Body of pancreas (tissue), 4 donors: ENCODE data around the gene HOXA10. TPM values are rescaled to one million over a fixed set of nuclear protein-coding genes. Genes with fewer than 3 reads are reported as not detected.

Experiments used
- ATAC-seq: fragments of 150-250 bp; one replicate; pipeline ENCODE4 v1.9.1; 2016
- DNase-seq, 4 donors: peaks; one replicate each; pipeline ENCODE4 v3.0.0-alpha.2; 2019
- H3K27ac ChIP-seq, 4 donors: fragments of 200-600 bp; sonication (generic); 1 replicate in 3 of 4; 2 replicates in 1 of 4; pipeline versions ENCODE4 v1.5.1 to v1.6.1; 2016 to 2019; ENCODE audit warnings: mild to moderate bottlenecking in 1 of 4, mixed read lengths in 1 of 4, moderate library complexity in 1 of 4
- H3K27me3 ChIP-seq, 2 donors: fragments of 200-600 bp; sonication (generic); one replicate each; pipeline ENCODE4 v1.6.0; 2016; ENCODE audit warnings: mild to moderate bottlenecking in 1 of 2
- H3K36me3 ChIP-seq, 2 donors: fragments of 200-600 bp; sonication (generic); replicated peaks in 1 of 2; 2 replicates each; pipeline ENCODE4 v1.5.1; 2016; ENCODE audit warnings: low read depth in 2 of 2; ENCODE audit not compliant: insufficient read depth in 1 of 2
- H3K4me1 ChIP-seq: fragments of 200-600 bp; sonication (generic); one replicate; pipeline ENCODE4 v1.6.0; 2016
- H3K4me3 ChIP-seq, 2 donors: fragments of 200-600 bp; sonication (generic); 1 replicate in 1 of 2; 2 replicates in 1 of 2; pipeline ENCODE4 v1.5.1; 2016 to 2019
- H3K9me3 ChIP-seq, 3 donors: fragments of 200-600 bp; sonication (generic); 1 replicate in 2 of 3; 2 replicates in 1 of 3; pipeline ENCODE4 v1.5.1; 2016
- POLR2A ChIP-seq, 3 donors: fragments of 450-650 bp; IDR thresholded peaks; one replicate each; pipeline ENCODE4 v1.6.1; 2016; ENCODE audit warnings: antibody characterized with exemption in 3 of 3, mild to moderate bottlenecking in 2 of 3
- WGBS, 2 donors: methylation state at CpG; one replicate each; pipeline ENCODE4 v1.1.5; 2017; 5-methylcytosine and 5-hydroxymethylcytosine counted together
- intact Hi-C: fragments of 100-400 bp; cut with DNase I; formaldehyde crosslinking; loops from one replicate; pipeline ENCODE4 v1.15.1; 2023
- total RNA-seq, 2 donors: library from RNA; depleted of rRNA; stranded (reverse); fragments of >200 nt; gene quantifications; one replicate each; pipeline ENCODE4 v1.1.0, GENCODE V29; 2016
- TF ChIP-seq, protein P1 (sequence below), 7 experiments: fragments of 450-650 bp in 4 of 7; fragments of 200-600 bp in 3 of 7; sonication (generic) in 3 of 7; IDR thresholded peaks; one replicate each; pipeline ENCODE4 v1.5.1; 2016 to 2019; ENCODE audit warnings: antibody characterized with exemption in 7 of 7

The HOXA10 gene
- total RNA-seq, 2 donors from 2014 or later = 0.52 TPM; not detected in 1

DNA sequence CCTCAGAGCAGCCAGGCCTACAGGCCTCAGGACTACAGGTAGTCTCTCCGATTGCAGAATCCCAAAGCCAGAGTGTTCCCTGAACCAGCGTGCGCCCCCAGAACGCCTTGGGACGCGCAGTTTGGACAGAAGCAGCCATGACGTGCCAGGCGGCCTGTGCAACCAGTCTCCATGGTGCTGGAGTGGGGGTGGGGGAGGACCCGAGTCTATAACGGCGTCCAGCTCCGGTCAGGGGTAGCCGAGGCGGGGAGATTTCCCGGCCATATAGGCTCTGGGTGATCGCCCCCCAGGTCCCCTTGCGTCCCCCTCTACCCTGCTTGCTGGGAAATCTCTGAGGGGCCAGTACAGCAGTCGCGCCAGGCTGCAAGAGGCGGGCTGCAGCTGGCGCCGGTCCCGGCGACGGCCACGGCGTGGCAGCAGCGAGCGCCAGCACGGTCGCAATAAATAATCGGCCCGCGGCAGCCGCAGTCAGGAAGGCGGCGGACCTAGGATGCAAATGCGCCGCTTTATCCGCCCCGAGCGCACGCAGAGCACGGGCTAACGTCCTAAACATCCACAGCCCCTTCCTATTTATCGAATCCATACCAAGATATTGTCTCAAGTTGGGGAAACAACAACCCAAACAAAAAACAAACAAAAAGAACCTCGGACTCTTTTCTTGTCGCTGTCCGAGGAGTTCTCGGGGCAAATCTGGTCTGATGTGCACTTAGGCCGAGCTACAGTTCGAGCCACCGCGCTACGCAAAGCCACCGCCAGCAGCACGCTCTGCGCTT is 23.4 kb downstream of the HOXA10 start:
- ATAC-seq (peak; percentile 83), DNase-seq (peak; percentile 55 to 74 (median 64))
- Histone ChIP-seq H3K4me3 (no peak overlapping the region), H3K9me3 (no peaks in the 10 kb centered on the region), H3K36me3 (no peaks in the 10 kb centered on the region), H3K27ac (no peak overlapping the region), H3K4me1 (peaks cover 37% of the 10 kb centered on the region), H3K27me3 (peaks cover 0 to 72% of the 10 kb centered on the region in 2 donors)
- no peak for TF ChIP-seq POLR2A (IDR thresholded peaks at IDR 0.05)
- TF ChIP-seq, protein P1, sequence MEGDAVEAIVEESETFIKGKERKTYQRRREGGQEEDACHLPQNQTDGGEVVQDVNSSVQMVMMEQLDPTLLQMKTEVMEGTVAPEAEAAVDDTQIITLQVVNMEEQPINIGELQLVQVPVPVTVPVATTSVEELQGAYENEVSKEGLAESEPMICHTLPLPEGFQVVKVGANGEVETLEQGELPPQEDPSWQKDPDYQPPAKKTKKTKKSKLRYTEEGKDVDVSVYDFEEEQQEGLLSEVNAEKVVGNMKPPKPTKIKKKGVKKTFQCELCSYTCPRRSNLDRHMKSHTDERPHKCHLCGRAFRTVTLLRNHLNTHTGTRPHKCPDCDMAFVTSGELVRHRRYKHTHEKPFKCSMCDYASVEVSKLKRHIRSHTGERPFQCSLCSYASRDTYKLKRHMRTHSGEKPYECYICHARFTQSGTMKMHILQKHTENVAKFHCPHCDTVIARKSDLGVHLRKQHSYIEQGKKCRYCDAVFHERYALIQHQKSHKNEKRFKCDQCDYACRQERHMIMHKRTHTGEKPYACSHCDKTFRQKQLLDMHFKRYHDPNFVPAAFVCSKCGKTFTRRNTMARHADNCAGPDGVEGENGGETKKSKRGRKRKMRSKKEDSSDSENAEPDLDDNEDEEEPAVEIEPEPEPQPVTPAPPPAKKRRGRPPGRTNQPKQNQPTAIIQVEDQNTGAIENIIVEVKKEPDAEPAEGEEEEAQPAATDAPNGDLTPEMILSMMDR (IDR thresholded peaks at IDR 0.05) = peak; percentile 69 to 86 (median 75)
- WGBS, 2 donors = 2% methylated on average over 43 to 58 of the region's 58 CpGs
- intact Hi-C loops = no loop called here

DNA sequence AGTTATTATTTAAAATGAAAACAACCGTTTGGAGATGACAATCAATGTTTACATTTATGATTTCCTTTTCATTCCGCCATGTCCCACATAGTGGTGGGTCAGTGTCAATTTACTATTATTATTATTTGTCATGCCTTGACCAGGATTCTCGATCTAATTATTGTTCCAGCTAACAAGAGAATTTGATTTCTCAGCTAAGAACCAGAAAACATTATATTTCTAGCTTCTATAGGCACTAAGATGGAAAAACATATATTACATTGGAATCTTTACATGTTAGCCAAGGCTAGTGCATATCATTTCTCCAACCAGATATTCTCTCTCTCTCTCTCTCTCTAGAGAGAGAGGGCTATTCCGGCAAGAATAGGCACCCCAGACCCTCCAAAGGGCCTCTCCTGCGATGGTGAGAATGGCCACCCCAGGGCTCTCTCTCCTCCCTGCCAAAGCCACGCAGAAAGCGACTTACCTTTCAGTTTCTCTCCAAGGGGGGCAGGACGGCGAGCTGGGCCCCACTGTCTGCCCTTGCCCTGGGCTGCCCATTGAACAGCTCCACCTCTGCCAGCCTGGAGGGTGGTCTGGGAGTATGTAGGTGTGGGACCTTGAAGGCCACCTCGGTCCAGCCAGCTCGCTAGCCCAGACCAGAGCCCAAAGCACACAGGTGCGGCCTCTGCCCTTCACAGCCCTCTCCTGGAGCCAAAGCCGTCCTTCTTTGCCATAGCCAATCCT is 24.1 kb downstream of the HOXA10 start:
- DNase-seq = peak in 2 of 4 donors; percentile 10 to 11
- no peak overlapping the region for H3K4me3 ChIP-seq
- H3K36me3 ChIP-seq = no peaks in the 10 kb centered on the region
- intact Hi-C loops = no loop called here
- no peak for TF ChIP-seq POLR2A (IDR thresholded peaks at IDR 0.05)
- TF ChIP-seq, protein P1 (IDR thresholded peaks at IDR 0.05) = no peak
- WGBS, 2 donors = 25 to 44% methylated on average over 13 of the region's 13 CpGs
- H3K4me1 ChIP-seq = peaks cover 36% of the 10 kb centered on the region
- no peak overlapping the region for H3K27ac ChIP-seq
- peaks cover 0 to 76% of the 10 kb centered on the region in 2 donors for H3K27me3 ChIP-seq
- no peaks in the 10 kb centered on the region for H3K9me3 ChIP-seq
- ATAC-seq = no peak

DNA sequence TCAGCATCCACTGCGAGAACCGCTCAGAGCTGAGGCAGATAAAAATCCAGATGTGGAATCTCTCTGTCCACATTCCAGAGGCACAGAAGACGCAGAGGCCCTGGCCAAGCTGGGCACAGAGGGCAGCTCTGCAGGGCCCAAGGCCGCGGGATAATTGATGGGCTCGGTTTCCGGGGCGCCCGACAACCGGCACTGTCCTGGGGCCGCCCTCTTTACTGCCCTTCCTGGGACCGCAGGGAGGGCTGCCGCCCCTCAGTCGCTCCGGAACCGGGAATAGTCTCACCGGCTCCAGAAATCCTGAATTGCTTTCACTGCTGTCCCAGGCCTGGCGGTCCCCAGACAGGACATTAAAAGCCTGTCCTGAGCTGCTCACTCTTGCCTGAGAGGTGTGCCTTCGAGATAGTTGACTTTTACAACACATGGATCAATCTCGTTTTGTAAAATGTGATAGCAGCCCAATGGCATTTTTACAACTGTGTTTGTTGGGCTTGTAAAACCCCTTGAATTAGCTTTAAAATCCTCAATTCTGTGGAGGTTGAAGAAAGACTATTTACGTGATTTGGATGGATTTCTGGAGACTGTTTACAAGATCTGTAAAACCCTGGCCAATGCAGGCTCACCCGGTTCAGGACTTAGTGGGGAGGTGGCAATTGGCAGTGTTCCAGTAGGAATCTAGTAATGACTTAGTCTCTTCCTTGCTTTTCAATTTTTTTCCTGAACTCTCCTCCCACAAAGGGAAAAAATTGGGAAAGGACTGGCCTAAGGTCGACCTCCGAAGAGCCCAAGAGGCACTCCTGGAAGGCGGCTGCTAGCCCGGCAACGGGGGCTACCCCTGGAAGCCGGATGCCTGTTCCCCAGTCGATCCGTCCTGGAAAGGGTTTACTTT is 25.1 kb downstream of the HOXA10 start:
- no peak overlapping the region for H3K4me3 ChIP-seq
- no peaks in the 10 kb centered on the region for H3K36me3 ChIP-seq
- 22 to 24% methylated on average over 20 to 30 of the region's 30 CpGs for WGBS, 2 donors
- TF ChIP-seq, protein P1 (IDR thresholded peaks at IDR 0.05) = no peak
- intact Hi-C loops = no loop called here
- H3K27me3 ChIP-seq = peaks cover 0 to 81% of the 10 kb centered on the region in 2 donors
- DNase-seq (peak in 1 of 4 donors; percentile 1), ATAC-seq (no peak)
- no peaks in the 10 kb centered on the region for H3K9me3 ChIP-seq
- H3K4me1 ChIP-seq = peaks cover 31% of the 10 kb centered on the region
- H3K27ac ChIP-seq = no peak overlapping the region

DNA sequence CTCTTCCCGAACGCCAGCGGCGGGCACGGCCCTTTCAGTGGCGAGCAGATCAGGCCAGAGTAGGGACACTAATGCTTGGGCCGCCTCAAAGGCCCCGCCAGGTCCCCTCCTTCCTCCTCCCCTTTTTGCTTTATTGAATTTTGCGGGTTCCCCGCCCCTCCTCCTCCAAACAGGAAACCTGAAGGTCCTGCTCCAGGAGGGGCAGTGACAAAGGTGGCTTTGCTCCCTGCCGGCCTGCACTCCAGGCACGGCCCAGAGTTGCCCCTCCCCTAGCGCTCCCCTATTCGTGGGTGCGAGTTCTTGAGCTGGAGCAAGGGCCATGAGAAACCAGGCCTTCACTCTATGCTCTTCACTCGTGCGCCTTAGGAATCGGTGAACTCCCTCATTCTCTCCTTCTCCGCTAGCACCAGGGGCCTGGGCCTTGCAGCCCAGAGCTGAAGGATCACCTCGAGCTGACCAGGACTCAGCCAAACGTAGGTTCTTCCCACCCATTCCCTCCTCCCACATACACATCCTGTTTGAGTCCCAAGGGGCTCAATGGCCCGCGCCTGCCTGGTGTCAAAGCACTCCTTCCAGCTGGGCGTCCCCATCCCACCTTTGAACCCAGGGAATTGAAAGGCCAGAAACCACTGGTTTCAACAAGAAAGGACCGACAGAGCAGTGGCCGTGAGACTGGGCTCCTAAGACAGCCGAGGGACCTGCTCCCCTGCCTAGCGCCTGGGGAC is 25.9 kb downstream of the HOXA10 start:
- H3K27ac ChIP-seq = no peak overlapping the region
- H3K4me1 ChIP-seq = peaks cover 39% of the 10 kb centered on the region

More for the DNA sequence above, 25.9 kb downstream of the HOXA10 start:
- 10 to 22% methylated on average over 20 to 28 of the region's 28 CpGs for WGBS, 2 donors
- no peak for TF ChIP-seq POLR2A (IDR thresholded peaks at IDR 0.05)
- TF ChIP-seq, protein P1 (IDR thresholded peaks at IDR 0.05) = no peak
- no peak overlapping the region for H3K4me3 ChIP-seq
- intact Hi-C loops = no loop called here
- no peaks in the 10 kb centered on the region for H3K9me3 ChIP-seq
- peaks cover 0 to 81% of the 10 kb centered on the region in 2 donors for H3K27me3 ChIP-seq
- ATAC-seq (no peak), DNase-seq (peak in 1 of 4 donors; percentile 2)
- no peaks in the 10 kb centered on the region for H3K36me3 ChIP-seq
